Cardiac fibroblast (primary cell): ENCODE measurements around the gene ANXA11.

Experiments
- DNase-seq, 2 donors: peaks; one replicate each; pipeline versions ENCODE4 v3.0.0 to v3.0.0-alpha.2; 2010; ENCODE audit warnings: low read depth in 2 of 2
- H3K4me3 ChIP-seq, 2 donors: replicated peaks in 1 of 2; 1 replicate in 1 of 2; 2 replicates in 1 of 2; pipeline ENCODE4 v1.5.1; 2011; ENCODE audit warnings: low read depth in 2 of 2, low read length in 2 of 2, mild to moderate bottlenecking in 2 of 2, moderate library complexity in 1 of 2
- CTCF ChIP-seq: IDR thresholded peaks from one replicate; pipeline ENCODE4 v1.5.1; 2011; ENCODE audit warnings: low read depth, mild to moderate bottlenecking, low read length, inconsistent platforms

ANXA11 gene

GRCh38 chr10:80118669-80119068, 86.7 kb downstream of the ANXA11 start:
- H3K4me3 ChIP-seq: no peak overlapping the region
- TF ChIP-seq CTCF: no peak
- no peak for DNase-seq

- DNase-seq: peak in 1 of 2 donors; percentile 22
- TF ChIP-seq CTCF: no peak
- H3K4me3 ChIP-seq: no peak overlapping the region
Measured at GRCh38 chr10:80110986-80111385, 94.4 kb downstream of the ANXA11 start.

GRCh38 chr10:80108576-80109239, 96.6 kb downstream of the ANXA11 start:
- H3K4me3 ChIP-seq: no peak overlapping the region
- peak in 1 of 2 donors; percentile 17 for DNase-seq
- no peak for TF ChIP-seq CTCF

GRCh38 chr10:80104066-80104926, 101.0 kb downstream of the ANXA11 start:
- peak; percentile 68 to 91 for DNase-seq
- no peak overlapping the region for H3K4me3 ChIP-seq
- no peak for TF ChIP-seq CTCF
